ENCODE measurements around the gene ZNF205.

The ZNF205 gene

DNA sequence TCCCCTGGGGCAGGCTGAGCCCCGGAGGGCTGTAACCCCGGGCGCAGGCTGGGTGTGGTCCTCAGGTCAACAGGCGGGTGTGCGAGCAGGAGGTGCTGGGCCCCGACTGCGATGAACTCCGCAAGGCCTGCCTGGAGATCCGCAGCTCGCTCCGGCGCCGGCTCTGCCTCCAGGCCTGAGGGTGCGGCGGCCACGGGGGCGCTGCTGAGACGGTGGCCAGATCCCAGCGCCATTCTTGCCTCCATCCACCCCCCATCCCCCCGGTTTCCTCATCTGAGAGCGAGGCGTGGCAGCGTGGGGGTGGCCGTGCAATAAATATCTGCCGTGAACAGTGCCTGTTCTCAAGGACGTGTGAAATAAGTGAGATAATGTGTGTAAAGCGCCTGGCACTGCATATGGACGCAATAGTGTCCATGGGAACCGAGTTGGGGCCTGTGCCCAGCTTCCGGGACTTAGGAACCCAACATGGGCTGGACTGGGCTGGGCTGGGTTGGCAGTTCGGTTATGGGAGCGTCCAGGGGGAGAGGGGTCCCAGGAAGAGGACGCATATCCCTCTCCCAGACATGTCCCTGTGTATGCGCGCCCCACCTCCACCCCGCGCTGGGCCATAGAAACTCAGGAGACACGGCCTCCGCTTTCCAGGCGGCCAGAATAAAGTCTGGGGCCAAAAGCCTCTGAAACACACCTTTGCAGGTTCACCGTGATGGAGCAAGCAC lies 37.4 kb downstream of the ZNF205 start:
- peak; percentile 86 to 87 for DNase-seq
- TF ChIP-seq POLR2A (IDR thresholded peaks at IDR 0.05; ENCODE audit: low read length): peak; percentile 42
- TF ChIP-seq GATA1 (IDR thresholded peaks at IDR 0.05; ENCODE audit: low read depth, low read length): no peak

DNA sequence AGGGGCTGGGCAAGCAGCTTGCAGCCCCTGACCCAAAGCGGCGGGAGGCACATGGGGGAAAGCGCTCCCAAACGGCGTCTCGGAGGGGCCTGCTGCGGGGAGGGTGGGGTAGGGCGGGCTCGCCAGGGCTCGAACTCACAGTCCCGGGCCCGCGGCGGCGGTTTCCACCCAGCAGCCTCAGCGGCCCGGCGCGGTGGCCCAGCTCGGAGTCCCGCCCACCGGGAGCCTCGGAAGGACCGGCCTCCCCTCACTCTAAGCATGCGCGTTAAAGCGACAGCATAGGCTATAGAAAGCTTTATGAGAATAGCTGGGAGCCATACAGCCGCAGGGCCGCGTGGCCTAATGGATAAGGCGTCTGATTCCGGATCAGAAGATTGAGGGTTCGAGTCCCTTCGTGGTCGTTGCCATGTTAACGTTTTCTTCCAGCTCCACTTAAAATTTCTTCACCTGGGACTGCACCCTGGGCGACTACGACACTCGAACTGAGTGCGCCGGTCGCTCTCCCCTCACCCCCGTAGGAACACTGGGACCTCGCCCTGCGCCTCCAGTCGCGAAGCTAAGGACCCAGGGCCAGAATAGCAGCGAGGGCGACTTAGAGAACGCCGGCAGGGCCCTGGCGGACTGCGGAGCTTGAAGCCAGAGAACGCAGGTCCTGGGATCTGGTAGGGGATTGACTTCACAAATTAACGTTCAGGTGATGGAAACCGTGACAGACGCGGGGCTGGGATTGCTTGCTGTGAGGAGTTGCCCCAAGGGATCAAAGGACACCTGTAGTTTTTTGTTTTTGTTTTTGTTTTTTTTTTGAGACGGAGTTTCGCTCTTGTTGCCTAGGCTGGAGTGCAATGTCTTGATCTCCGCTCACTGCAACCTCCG lies 38.2 kb downstream of the ZNF205 start:
- DNase-seq: peak; percentile 96 to 98
- TF ChIP-seq GATA1 (IDR thresholded peaks at IDR 0.05; ENCODE audit: low read depth, low read length) (no peak), POLR2A (IDR thresholded peaks at IDR 0.05; ENCODE audit: low read length) (peak; percentile 20)

DNA sequence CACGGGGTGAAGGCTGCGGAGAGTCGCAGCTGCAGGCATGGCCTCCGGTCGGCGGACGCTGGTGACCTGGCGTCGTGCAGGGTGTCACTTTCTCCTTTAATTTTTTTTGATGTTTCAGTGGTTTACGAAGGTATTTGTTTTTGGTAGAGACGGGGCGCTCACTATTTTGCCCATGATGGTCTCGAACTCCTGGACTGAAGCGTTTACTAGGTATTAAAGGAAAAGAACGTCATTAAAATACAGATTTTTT lies 39.6 kb downstream of the ZNF205 start:
- DNase-seq: no peak
- TF ChIP-seq GATA1 (IDR thresholded peaks at IDR 0.05; ENCODE audit: low read depth, low read length): no peak

DNA sequence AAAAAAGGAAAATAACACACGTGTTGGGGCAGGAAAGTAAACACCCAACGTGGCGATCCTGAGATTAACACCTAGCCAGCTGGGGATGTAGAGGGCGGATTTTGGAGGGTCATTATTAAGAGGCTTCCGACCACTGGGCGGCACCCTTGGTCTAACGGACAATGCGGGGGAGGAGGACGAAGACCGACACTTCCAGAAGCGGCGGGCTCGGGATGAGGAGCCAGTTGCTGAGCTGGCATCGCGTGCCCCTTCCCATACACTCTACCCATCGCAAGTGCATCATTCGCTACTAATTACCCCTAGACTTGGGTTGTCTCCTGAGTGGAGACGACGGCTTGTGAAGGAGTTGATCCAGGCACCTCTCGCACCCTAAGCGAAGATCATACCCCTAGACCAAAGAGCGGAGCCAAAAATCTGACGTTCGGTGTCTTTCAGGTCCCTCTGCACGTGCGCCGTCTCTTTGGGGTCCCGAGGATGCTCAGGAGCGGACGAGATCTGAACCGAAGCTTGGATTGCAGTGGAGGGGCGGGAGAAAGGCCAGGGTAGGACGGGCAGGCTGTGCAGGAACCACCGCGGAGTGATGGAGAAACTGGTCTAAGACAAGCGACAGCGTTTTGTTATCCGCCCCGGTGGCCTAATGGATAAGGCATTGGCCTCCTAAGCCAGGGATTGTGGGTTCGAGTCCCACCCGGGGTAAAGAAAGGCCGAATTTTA lies 40.0 kb downstream of the ZNF205 start:
- DNase-seq: peak; percentile 92 to 95

DNA sequence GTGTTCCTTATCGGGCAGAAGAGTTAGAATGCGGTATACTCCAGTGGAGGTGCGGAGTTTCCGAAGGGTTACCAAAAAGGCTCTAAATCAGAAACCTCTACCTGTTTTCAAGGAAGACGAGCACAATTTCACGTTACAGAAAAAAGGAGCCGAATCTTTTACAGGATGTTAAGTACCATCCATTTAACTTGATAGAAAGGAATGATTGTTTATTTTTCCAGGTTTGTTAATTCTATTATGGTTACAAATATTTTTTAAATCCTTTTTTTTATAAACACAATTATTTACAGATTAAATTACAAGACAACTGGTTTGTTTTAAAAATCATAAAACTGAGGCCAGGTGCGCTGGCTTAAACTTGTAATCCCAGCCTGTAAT lies 40.6 kb downstream of the ZNF205 start:
- TF ChIP-seq POLR2A (IDR thresholded peaks at IDR 0.05; ENCODE audit: low read length) (no peak), GATA1 (IDR thresholded peaks at IDR 0.05; ENCODE audit: low read depth, low read length) (no peak)
- no peak for DNase-seq

More for the DNA sequence above, 40.0 kb downstream of the ZNF205 start:
- TF ChIP-seq GATA1 (IDR thresholded peaks at IDR 0.05; ENCODE audit: low read depth, low read length) (no peak), POLR2A (IDR thresholded peaks at IDR 0.05; ENCODE audit: low read length) (no peak)

DNA sequence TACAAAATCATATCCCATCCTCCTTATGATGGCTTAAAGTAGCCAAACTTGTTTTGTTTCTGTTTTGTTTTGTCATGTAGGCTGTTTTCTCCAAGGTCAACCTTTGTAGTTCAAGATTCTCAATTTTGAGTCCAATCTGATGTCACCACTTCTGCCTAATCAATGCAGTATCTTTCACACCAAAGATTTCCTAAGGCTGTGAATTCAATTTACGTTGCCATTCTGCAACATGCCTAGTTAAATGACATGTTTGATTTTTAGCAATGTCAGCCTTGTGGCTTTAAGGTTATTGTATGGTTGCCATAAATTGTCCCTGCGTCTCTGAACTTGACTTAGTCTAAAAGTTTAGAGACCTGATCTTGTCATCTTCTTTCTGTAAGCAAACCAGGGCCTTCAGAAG lies 42.8 kb downstream of the ZNF205 start:
- TF ChIP-seq POLR2A (IDR thresholded peaks at IDR 0.05; ENCODE audit: low read length): no peak
- TF ChIP-seq GATA1 (IDR thresholded peaks at IDR 0.05; ENCODE audit: low read depth, low read length): no peak
- DNase-seq: no peak

DNA sequence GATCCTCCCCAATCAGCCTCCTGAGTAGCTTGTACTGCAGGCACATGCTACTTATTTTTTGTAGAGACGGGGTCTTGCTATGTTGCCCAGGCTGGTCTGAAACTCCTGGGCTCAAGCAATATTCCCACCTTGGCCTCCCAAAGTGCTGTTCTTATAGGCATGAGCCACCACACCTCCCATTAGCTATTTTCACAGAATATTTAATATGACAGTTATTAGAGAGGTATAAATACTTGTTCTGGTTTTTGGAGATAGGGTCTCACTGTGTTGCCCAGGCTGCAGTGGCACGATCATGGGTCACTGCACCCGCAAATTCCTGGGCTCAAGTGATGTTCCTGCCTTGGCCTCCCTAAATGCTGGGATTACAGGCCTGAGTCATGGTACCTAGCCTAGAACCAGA lies 43.6 kb downstream of the ZNF205 start:
- TF ChIP-seq GATA1 (IDR thresholded peaks at IDR 0.05; ENCODE audit: low read depth, low read length) (no peak), POLR2A (IDR thresholded peaks at IDR 0.05; ENCODE audit: low read length) (no peak)
- no peak for DNase-seq

DNA sequence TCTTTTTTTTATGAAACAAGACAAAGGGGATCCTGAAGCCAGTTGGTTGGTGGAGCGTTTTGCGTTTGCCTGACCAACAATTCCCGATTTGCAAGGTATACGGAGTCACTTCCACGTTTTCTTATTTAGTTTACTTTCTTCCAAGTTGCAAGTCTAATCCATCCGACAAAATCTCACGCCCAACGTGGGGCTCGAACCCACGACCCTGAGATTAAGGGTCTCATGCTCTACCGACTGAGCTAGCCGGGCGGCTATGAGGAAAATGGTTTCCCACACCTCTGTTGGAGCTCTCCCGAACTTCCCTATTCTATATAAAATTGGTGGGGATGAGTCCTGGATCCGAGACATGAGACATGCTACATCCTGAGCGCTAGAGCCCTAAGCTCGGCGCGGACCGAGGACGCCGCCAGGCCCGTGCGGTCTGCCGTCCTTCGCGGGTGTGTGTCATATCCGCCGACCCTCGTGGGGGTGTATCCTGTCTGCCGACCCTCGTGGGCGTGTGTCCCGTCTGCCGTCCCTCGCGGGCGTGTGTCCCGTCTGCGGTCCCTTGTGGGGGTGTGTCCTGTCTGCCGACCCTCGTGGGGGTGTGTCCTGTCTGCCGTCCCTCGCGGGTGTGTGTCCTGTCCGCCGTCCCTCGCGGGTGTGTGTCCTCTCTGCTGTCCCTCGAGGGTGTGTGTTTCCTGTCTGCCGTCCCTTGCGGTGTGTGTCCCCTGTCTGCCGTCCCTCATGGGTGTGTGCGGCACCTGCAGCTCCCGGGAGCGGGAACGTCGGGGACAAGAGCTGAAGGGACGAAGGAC lies 45.0 kb downstream of the ZNF205 start:
- peak; percentile 81 to 87 for DNase-seq

DNA sequence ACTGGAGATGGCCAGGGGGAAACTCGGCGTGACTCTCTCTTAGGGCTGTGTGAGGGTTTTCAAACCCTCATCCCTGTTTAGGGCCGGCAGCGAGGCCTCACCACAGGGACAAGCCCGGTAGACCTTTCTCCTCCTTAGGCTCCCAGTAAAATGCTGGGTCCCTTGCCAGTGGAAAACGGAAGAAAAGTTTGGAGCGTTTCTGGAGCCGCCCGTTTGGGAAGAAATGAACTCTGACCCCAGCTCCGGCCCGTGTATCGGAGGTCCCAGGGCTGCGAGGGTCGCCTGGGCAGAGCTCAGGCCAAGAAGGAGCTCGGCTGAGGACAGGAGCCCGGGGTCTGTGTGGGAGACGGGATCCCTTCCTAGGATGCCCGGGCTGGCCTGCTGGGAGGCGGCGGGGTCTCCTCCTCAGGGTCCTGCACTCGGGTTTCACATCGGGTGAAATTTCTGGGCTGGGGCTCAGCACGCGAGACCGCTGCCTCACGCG lies 45.7 kb downstream of the ZNF205 start:
- DNase-seq: no peak
- TF ChIP-seq GATA1 (IDR thresholded peaks at IDR 0.05; ENCODE audit: low read depth, low read length) (no peak), POLR2A (IDR thresholded peaks at IDR 0.05; ENCODE audit: low read length) (no peak)

More for the DNA sequence above, 45.0 kb downstream of the ZNF205 start:
- TF ChIP-seq GATA1 (IDR thresholded peaks at IDR 0.05; ENCODE audit: low read depth, low read length) (no peak), POLR2A (IDR thresholded peaks at IDR 0.05; ENCODE audit: low read length) (no peak)

DNA sequence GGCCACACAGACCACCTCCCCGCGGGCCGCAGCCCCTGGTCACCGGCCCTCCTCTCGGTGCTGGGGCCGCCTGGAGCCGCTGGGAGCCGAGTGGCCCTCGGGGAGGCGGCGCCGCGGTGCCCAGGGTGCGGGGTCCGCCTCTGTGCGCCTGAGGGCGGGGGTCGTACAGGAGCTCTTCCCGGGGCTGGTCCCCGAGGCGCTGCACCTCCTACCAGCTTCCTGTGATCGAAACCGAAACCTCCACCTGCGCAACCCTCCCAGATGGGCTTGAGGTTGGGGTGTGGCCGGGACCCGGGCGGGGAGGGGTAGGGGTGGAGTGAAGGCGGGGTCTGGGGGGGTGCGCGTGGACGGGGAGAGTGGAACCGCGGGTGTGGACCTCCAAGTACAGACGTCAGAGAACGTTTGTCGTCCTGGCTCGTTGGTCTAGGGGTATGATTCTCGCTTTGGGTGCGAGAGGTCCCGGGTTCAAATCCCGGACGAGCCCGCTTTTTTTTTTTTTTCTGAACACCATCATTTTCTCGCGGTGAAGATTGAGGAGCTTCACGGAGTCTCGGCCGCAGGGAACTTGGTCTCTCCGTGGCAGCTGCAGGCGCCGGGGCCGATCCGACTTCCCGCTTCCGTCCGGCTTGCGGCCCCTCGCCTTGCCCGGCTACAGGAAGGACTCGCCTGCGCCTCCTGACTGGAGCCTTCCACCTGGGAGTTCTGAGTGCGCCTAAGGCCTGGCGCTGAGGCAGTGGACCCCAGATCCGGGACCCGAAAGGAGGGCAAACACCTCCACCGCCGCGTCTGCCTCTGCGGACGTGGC lies 46.3 kb downstream of the ZNF205 start:
- peak; percentile 84 to 90 for DNase-seq
- no peak for TF ChIP-seq GATA1 (IDR thresholded peaks at IDR 0.05; ENCODE audit: low read depth, low read length)
- TF ChIP-seq POLR2A (IDR thresholded peaks at IDR 0.05; ENCODE audit: low read length): peak; percentile 32

DNA sequence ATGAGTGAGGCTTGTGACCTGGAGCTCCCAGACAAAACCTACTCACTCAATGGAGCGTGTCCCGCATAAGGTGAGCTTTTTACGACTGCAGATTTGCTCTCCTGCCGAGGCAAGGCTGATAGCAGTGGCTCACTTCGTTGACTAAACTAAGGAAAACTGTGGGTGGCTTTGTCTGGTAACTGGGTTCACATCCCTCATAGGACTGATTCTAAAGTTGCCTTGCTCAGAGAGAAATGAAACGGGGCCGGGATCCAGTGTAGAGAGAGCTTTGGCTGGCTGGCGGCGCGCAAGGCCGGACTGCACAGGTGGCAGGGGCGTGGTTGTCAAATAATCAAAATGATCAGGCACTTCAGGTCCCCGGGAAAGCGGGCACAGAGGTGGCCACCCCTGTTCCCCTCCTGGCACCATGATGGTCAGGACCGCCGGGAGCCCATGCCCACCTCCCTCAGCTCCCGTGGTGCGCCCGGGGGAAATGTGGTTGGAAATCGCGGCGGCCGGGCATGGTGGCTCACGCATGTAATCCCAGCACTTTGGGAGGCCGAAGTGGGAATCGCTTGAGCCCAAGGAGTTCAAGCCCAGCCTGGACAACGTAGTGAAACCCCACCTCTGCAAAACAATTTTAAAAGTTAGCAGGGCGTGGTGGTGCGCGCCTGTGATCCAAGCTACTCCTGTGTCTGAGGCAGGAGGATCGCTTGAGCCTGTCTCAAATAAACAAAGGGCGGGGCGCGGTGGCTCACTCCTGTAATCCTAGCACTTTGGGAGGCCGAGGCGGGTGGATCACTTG lies 49.0 kb downstream of the ZNF205 start:
- TF ChIP-seq GATA1 (IDR thresholded peaks at IDR 0.05; ENCODE audit: low read depth, low read length) (no peak), POLR2A (IDR thresholded peaks at IDR 0.05; ENCODE audit: low read length) (no peak)

More for the DNA sequence above, 49.0 kb downstream of the ZNF205 start:
- no peak for DNase-seq

All from erythroblast (primary cell).